Neural crest cell (in vitro differentiated cells): Measurements from ENCODE around the gene SLC9B1. TPM values are rescaled to one million over a fixed set of nuclear protein-coding genes. Genes with fewer than 3 reads are reported as not detected.

Experiments used
- DNase-seq: peaks from one replicate; pipeline ENCODE4 v3.0.0; 2021; ENCODE audit warnings: low read depth, mixed read lengths, low spot score
- H3K27ac Mint-ChIP-seq: one replicate; pipeline ENCODE4 v1.8.0; 2021; ENCODE audit warnings: mild to moderate bottlenecking, mixed read lengths; ENCODE audit not compliant: unreplicated experiment
- H3K27me3 Mint-ChIP-seq: 2 replicates; pipeline ENCODE4 v1.8.0; 2021; ENCODE audit warnings: low read depth, mild to moderate bottlenecking, mixed read lengths
- H3K36me3 Mint-ChIP-seq: 2 replicates; pipeline ENCODE4 v1.8.0; 2021; ENCODE audit warnings: low read depth, mild to moderate bottlenecking, mixed read lengths
- H3K4me1 Mint-ChIP-seq: 2 replicates; pipeline ENCODE4 v1.8.0; 2021; ENCODE audit warnings: mixed read lengths
- H3K4me3 Mint-ChIP-seq: one replicate; pipeline ENCODE4 v1.8.0; 2021; ENCODE audit warnings: mild to moderate bottlenecking, mixed read lengths
- H3K9me3 Mint-ChIP-seq: 2 replicates; pipeline ENCODE4 v1.8.0; 2021; ENCODE audit warnings: mixed read lengths
- CTCF ChIP-seq: fragments of 200-600 bp; sonication (generic); conservative IDR thresholded peaks from 2 replicates; pipeline ENCODE4 v1.5.0; 2021; ENCODE audit warnings: antibody characterized with exemption, mild to moderate bottlenecking
- total RNA-seq: library from RNA; stranded (reverse); gene quantifications from 2 replicates; pipeline ENCODE4 v1.2.1, GENCODE V29; 2021

SLC9B1 gene
- total RNA-seq, 1 donor from 2014 or later = 1.7 TPM

GRCh38 chr4:103032574-103032973, 13.1 kb upstream of the SLC9B1 start:
- Mint-ChIP-seq H3K27ac (peak overlapping the region; percentile 54), H3K9me3 (peaks cover 6% of the 10 kb centered on the region), H3K4me3 (no peak overlapping the region), H3K27me3 (no peaks in the 10 kb centered on the region), H3K4me1 (no peaks in the 10 kb centered on the region), H3K36me3 (peaks cover 25% of the 10 kb centered on the region)
- DNase-seq = no peak
- peak; percentile 53 for TF ChIP-seq CTCF

GRCh38 chr4:103030791-103031190, 11.3 kb upstream of the SLC9B1 start:
- peaks cover 6% of the 10 kb centered on the region for H3K9me3 Mint-ChIP-seq
- no peak overlapping the region for H3K4me3 Mint-ChIP-seq
- H3K27ac Mint-ChIP-seq = no peak overlapping the region
- no peaks in the 10 kb centered on the region for H3K27me3 Mint-ChIP-seq
- H3K36me3 Mint-ChIP-seq = peaks cover 20% of the 10 kb centered on the region
- H3K4me1 Mint-ChIP-seq = no peaks in the 10 kb centered on the region
- TF ChIP-seq CTCF = no peak
- DNase-seq = no peak

- no peak for DNase-seq
- H3K27me3 Mint-ChIP-seq = no peaks in the 10 kb centered on the region
- H3K36me3 Mint-ChIP-seq = peaks cover 10% of the 10 kb centered on the region
- H3K9me3 Mint-ChIP-seq = no peaks in the 10 kb centered on the region
- TF ChIP-seq CTCF = no peak
- no peak overlapping the region for H3K27ac Mint-ChIP-seq
- no peaks in the 10 kb centered on the region for H3K4me1 Mint-ChIP-seq
- no peak overlapping the region for H3K4me3 Mint-ChIP-seq
Measured at GRCh38 chr4:103029300-103029699, 9.8 kb upstream of the SLC9B1 start.

GRCh38 chr4:103026868-103027267, 7.4 kb upstream of the SLC9B1 start:
- no peak overlapping the region for H3K27ac Mint-ChIP-seq
- H3K36me3 Mint-ChIP-seq = peaks cover 9% of the 10 kb centered on the region
- DNase-seq = no peak

GRCh38 chr4:103024996-103025395, 5.5 kb upstream of the SLC9B1 start:
- Mint-ChIP-seq H3K4me1 (peaks cover 4% of the 10 kb centered on the region), H3K9me3 (no peaks in the 10 kb centered on the region), H3K27me3 (no peaks in the 10 kb centered on the region), H3K36me3 (peaks cover 5% of the 10 kb centered on the region), H3K4me3 (no peak overlapping the region), H3K27ac (no peak overlapping the region)
- DNase-seq = no peak
- no peak for TF ChIP-seq CTCF

More at GRCh38 chr4:103026868-103027267, 7.4 kb upstream of the SLC9B1 start:
- Mint-ChIP-seq H3K4me3 (no peak overlapping the region), H3K4me1 (no peaks in the 10 kb centered on the region), H3K9me3 (no peaks in the 10 kb centered on the region), H3K27me3 (no peaks in the 10 kb centered on the region)
- TF ChIP-seq CTCF = no peak

GRCh38 chr4:103021120-103021519, 1.6 kb upstream of the SLC9B1 start:
- H3K4me1 Mint-ChIP-seq = peaks cover 13% of the 10 kb centered on the region
- no peaks in the 10 kb centered on the region for H3K27me3 Mint-ChIP-seq
- TF ChIP-seq CTCF = no peak
- peaks cover 7% of the 10 kb centered on the region for H3K36me3 Mint-ChIP-seq
- peaks cover 3% of the 10 kb centered on the region for H3K9me3 Mint-ChIP-seq
- H3K4me3 Mint-ChIP-seq = peak overlapping the region; percentile 88
- DNase-seq = no peak
- H3K27ac Mint-ChIP-seq = no peak overlapping the region
